H9 (cell line): ENCODE results near the gene ATP8B2. TPM values are rescaled to one million over a fixed set of nuclear protein-coding genes. Genes with fewer than 3 reads are reported as not detected.

ENCODE experiments used
- DNase-seq: peaks from one replicate; pipeline ENCODE4 v3.0.0-alpha.2; 2017
- H2AFZ ChIP-seq: one replicate; pipeline ENCODE4 v1.6.1; 2013; ENCODE audit warnings: mild to moderate bottlenecking, low read length, control low read depth, moderate library complexity
- H2AK5ac ChIP-seq: 2 replicates; pipeline ENCODE4 v1.6.1; 2013; ENCODE audit warnings: low read length, control low read depth, mixed read lengths; ENCODE audit not compliant: insufficient read length
- H2BK120ac ChIP-seq: one replicate; pipeline ENCODE4 v1.6.1; 2013; ENCODE audit warnings: low read depth, mild to moderate bottlenecking, low read length, control low read depth, inconsistent platforms; ENCODE audit not compliant: poor library complexity, severe bottlenecking
- H2BK12ac ChIP-seq: 2 replicates; pipeline ENCODE4 v1.6.1; 2013; ENCODE audit warnings: low read length, control low read depth, mixed read lengths, low read depth; ENCODE audit not compliant: insufficient read length
- H2BK15ac ChIP-seq: 2 replicates; pipeline ENCODE4 v1.6.1; 2013; ENCODE audit warnings: low read depth, low read length, control low read depth
- H2BK20ac ChIP-seq: one replicate; pipeline ENCODE4 v1.6.1; 2013; ENCODE audit warnings: low read depth, mild to moderate bottlenecking, low read length, control low read depth, inconsistent platforms; ENCODE audit not compliant: poor library complexity, severe bottlenecking
- H2BK5ac ChIP-seq: 2 replicates; pipeline ENCODE4 v1.6.1; 2013; ENCODE audit warnings: low read length, control low read depth, mixed read lengths; ENCODE audit not compliant: insufficient read length
- H3K14ac ChIP-seq: 2 replicates; pipeline ENCODE4 v1.6.1; 2013; ENCODE audit warnings: low read length, control low read depth; ENCODE audit not compliant: insufficient read depth
- H3K18ac ChIP-seq: 2 replicates; pipeline ENCODE4 v1.6.1; 2013; ENCODE audit warnings: low read depth, mild to moderate bottlenecking, mixed read lengths, low read length, control low read depth; ENCODE audit not compliant: insufficient read length
- H3K23ac ChIP-seq: 2 replicates; pipeline ENCODE4 v1.6.1; 2013; ENCODE audit warnings: low read length, control low read depth, mixed read lengths, low read depth; ENCODE audit not compliant: insufficient read length
- H3K23me2 ChIP-seq: 2 replicates; pipeline ENCODE4 v1.6.1; 2013; ENCODE audit warnings: low read depth, mild to moderate bottlenecking, mixed read lengths, low read length, control low read depth; ENCODE audit not compliant: insufficient read length, poor library complexity, severe bottlenecking
- H3K27ac ChIP-seq: 2 replicates; pipeline ENCODE4 v1.5.1; 2013; ENCODE audit warnings: low read length, control low read depth, mixed read lengths, low read depth; ENCODE audit not compliant: insufficient read length
- H3K27me3 ChIP-seq: 2 replicates; pipeline ENCODE4 v1.6.1; 2013; ENCODE audit warnings: low read length, control low read depth, inconsistent platforms; ENCODE audit not compliant: insufficient read depth
- H3K4ac ChIP-seq: 2 replicates; pipeline ENCODE4 v1.6.1; 2013; ENCODE audit warnings: low read depth, mild to moderate bottlenecking, control low read depth, inconsistent platforms, low read length, moderate library complexity
- H3K4me1 ChIP-seq: 2 replicates; pipeline ENCODE4 v1.6.1; 2013; ENCODE audit warnings: low read length, control low read depth, inconsistent platforms; ENCODE audit not compliant: insufficient read depth
- H3K4me2 ChIP-seq: 2 replicates; pipeline ENCODE4 v1.6.1; 2013; ENCODE audit warnings: low read length, control low read depth, mixed read lengths; ENCODE audit not compliant: insufficient read length, insufficient read depth
- H3K56ac ChIP-seq: 2 replicates; pipeline ENCODE4 v1.6.1; 2013; ENCODE audit warnings: low read depth, mild to moderate bottlenecking, mixed read lengths, low read length, control low read depth; ENCODE audit not compliant: insufficient read length
- H3K79me1 ChIP-seq: 2 replicates; pipeline ENCODE4 v1.6.1; 2013; ENCODE audit warnings: low read depth, mild to moderate bottlenecking, moderate library complexity, low read length, control low read depth, inconsistent platforms; ENCODE audit not compliant: insufficient read depth, poor library complexity, severe bottlenecking
- H3K79me2 ChIP-seq: 2 replicates; pipeline ENCODE4 v1.6.1; 2013; ENCODE audit warnings: low read length, control low read depth, inconsistent platforms; ENCODE audit not compliant: insufficient read depth
- H3K9ac ChIP-seq: 2 replicates; pipeline ENCODE4 v1.6.1; 2013; ENCODE audit warnings: low read length, control low read depth, mixed read lengths; ENCODE audit not compliant: insufficient read length; ENCODE audit errors: extremely low read depth
- H3K9me3 ChIP-seq: one replicate; pipeline ENCODE4 v1.6.1; 2013; ENCODE audit warnings: low read depth, low read length, inconsistent platforms; ENCODE audit not compliant: control insufficient read depth
- H3T11ph ChIP-seq: one replicate; pipeline ENCODE4 v1.6.1; 2013; ENCODE audit warnings: mild to moderate bottlenecking, low read length, control low read depth, inconsistent platforms
- H4K20me1 ChIP-seq: one replicate; pipeline ENCODE4 v1.6.1; 2013; ENCODE audit not compliant: control insufficient read depth, insufficient read length, insufficient read depth
- H4K5ac ChIP-seq: 2 replicates; pipeline ENCODE4 v1.6.1; 2013; ENCODE audit warnings: low read depth, mild to moderate bottlenecking, mixed read lengths, low read length, control low read depth; ENCODE audit not compliant: insufficient read length
- H4K8ac ChIP-seq: replicated peaks from 2 replicates; pipeline ENCODE4 v1.6.1; 2013; ENCODE audit warnings: low read length, control low read depth, mixed read lengths, low read depth; ENCODE audit not compliant: insufficient read length
- H4K91ac ChIP-seq: 2 replicates; pipeline ENCODE4 v1.6.1; 2013; ENCODE audit warnings: low read depth, mild to moderate bottlenecking, moderate library complexity, mixed read lengths, low read length, control low read depth; ENCODE audit not compliant: insufficient read length
- H3K27ac Mint-ChIP-seq, 3 experiments: 2 replicates in 2 of 3; 3 replicates in 1 of 3; pipeline ENCODE4 v1.8.0; 2020 to 2021; ENCODE audit warnings: mixed read lengths in 3 of 3, mild to moderate bottlenecking in 1 of 3, moderate library complexity in 1 of 3
- H3K27me3 Mint-ChIP-seq: 2 replicates; pipeline ENCODE4 v1.8.0; 2021; ENCODE audit warnings: low read depth, mild to moderate bottlenecking, moderate library complexity, mixed read lengths
- H3K36me3 Mint-ChIP-seq, 3 experiments: 2 replicates in 2 of 3; 3 replicates in 1 of 3; pipeline ENCODE4 v1.8.0; 2020 to 2021; ENCODE audit warnings: low read depth in 3 of 3, mixed read lengths in 3 of 3; ENCODE audit not compliant: insufficient read depth in 1 of 3
- H3K4me1 Mint-ChIP-seq, 2 experiments: 2 replicates each; pipeline ENCODE4 v1.8.0; 2020; ENCODE audit warnings: mixed read lengths in 2 of 2
- H3K4me3 Mint-ChIP-seq, 2 experiments: 2 replicates in 1 of 2; 3 replicates in 1 of 2; pipeline ENCODE4 v1.8.0; 2020 to 2021; ENCODE audit warnings: mild to moderate bottlenecking in 2 of 2, mixed read lengths in 2 of 2, moderate library complexity in 1 of 2
- H3K9me3 Mint-ChIP-seq, 2 experiments: 2 replicates in 1 of 2; 3 replicates in 1 of 2; pipeline ENCODE4 v1.8.0; 2020; ENCODE audit warnings: mild to moderate bottlenecking in 2 of 2, mixed read lengths in 2 of 2, moderate library complexity in 1 of 2
- WGBS: extraction: QIAGEN DNeasy Blood & Tissue Kit; methylation state at CpG from one replicate; pipeline ENCODE4 v1.1.7; 2013; ENCODE audit warnings: missing lambda C conversion rate, low lambda C conversion rate, mixed read lengths; ENCODE audit not compliant: insufficient read length; ENCODE audit errors: extremely low coverage; 5-methylcytosine and 5-hydroxymethylcytosine counted together
- total RNA-seq: library from RNA; stranded (reverse); gene quantifications from 2 replicates; pipeline ENCODE4 v1.2.1, GENCODE V29; 2021
- TF ChIP-seq, protein P1 (sequence below): fragments of 200-600 bp; sonication (generic); conservative IDR thresholded peaks from 3 replicates; pipeline ENCODE4 v1.8.0; 2021; ENCODE audit warnings: antibody characterized with exemption, mild to moderate bottlenecking

Gene ATP8B2
- total RNA-seq, 1 experiment from 2014 or later, result 37.6 TPM

DNA sequence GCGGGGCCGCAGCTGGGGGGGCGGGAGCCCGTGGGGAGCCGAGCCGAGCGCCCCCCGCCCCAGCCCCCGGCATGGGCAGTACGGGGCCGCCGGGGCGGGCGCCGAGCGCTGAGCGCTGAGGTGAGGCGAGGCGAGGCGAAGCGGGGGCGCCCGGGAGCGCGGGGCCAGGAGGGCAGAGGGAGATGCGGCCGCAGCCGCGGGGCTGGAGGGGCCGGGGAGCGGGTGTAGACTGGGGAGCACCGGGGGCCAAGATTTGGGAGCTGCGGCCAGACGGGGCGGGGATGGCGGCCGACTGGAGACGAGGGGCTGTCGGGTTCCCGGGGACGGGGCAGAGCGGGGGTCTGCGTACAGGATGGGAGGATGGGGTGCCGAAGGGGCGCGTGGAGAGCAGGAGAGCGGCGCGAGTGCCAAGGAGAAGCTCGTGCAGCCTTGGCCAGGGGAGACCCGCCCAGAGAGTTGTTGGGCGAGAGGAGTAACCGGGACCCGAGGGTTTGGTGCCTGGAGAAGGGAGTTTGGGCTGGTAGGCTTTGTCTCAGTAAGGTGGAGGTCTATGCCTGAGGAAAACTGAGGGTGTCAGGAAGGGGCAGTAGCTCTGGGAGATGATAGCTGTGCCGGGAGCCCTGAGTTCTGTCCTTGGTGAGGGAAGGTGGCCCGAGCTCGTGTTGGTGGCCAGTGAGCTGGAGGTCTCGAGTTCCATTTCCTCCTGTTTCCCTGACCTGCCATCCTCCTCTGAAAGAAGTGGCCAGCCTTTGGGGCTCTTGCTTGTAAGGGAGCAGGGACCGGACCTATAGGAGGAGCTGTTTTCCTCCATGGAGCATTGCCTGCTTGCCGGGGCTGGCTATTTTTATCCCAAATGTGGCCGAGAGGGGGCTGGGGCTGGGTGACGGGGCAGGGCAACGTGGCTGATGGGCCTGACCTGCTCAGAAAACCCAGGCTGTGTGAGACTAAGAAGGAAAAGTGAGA lies 539 bp downstream of the ATP8B2 start:
- TF ChIP-seq, protein P1, sequence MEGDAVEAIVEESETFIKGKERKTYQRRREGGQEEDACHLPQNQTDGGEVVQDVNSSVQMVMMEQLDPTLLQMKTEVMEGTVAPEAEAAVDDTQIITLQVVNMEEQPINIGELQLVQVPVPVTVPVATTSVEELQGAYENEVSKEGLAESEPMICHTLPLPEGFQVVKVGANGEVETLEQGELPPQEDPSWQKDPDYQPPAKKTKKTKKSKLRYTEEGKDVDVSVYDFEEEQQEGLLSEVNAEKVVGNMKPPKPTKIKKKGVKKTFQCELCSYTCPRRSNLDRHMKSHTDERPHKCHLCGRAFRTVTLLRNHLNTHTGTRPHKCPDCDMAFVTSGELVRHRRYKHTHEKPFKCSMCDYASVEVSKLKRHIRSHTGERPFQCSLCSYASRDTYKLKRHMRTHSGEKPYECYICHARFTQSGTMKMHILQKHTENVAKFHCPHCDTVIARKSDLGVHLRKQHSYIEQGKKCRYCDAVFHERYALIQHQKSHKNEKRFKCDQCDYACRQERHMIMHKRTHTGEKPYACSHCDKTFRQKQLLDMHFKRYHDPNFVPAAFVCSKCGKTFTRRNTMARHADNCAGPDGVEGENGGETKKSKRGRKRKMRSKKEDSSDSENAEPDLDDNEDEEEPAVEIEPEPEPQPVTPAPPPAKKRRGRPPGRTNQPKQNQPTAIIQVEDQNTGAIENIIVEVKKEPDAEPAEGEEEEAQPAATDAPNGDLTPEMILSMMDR, result peak; percentile 76
- no peak overlapping the region for H2BK15ac ChIP-seq
- no peaks in the 10 kb centered on the region for H3K9me3 Mint-ChIP-seq
- H4K20me1 ChIP-seq, result no peaks in the 10 kb centered on the region
- no peak overlapping the region for H4K5ac ChIP-seq
- H3K79me2 ChIP-seq, result peaks cover 2% of the 10 kb centered on the region; the same call in 1 of the 2 replicates
- H3K4ac ChIP-seq, result no peak overlapping the region
- H3K9ac ChIP-seq, result no peak overlapping the region
- no peak overlapping the region for H3K27ac ChIP-seq
- no peaks in the 10 kb centered on the region for H3K79me1 ChIP-seq
- peak overlapping the region; percentile 93 to 98 (median 96) for H3K27ac Mint-ChIP-seq
- H3K9me3 ChIP-seq, result no peaks in the 10 kb centered on the region
- no peak overlapping the region for H2BK120ac ChIP-seq
- peak overlapping the region; percentile 93 to 98 for H3K4me3 Mint-ChIP-seq
- no peak overlapping the region for H2BK20ac ChIP-seq
- no peak overlapping the region for H2AFZ ChIP-seq
- H3T11ph ChIP-seq, result no peak overlapping the region
- H3K4me1 ChIP-seq, result peaks cover 12% of the 10 kb centered on the region; the same call in 1 of the 2 replicates
- H2AK5ac ChIP-seq, result no peak overlapping the region
- no peak overlapping the region for H3K18ac ChIP-seq
- no peak overlapping the region for H3K23ac ChIP-seq
- H3K14ac ChIP-seq, result peak overlapping the region; percentile 75; the same call in 1 of the 2 replicates
- H3K27me3 ChIP-seq, result no peaks in the 10 kb centered on the region
- H3K56ac ChIP-seq, result no peak overlapping the region
- H3K36me3 Mint-ChIP-seq, result peaks cover 3 to 12% (median 11%) of the 10 kb centered on the region in 3 experiments
- H2BK5ac ChIP-seq, result no peak overlapping the region
- H4K91ac ChIP-seq, result no peak overlapping the region
- H3K4me1 Mint-ChIP-seq, result peaks cover 31 to 39% of the 10 kb centered on the region in 2 experiments
- H3K4me2 ChIP-seq, result peak overlapping the region; percentile 62
- no peak overlapping the region for H4K8ac ChIP-seq
- no peak overlapping the region for H2BK12ac ChIP-seq
- peaks cover 16% of the 10 kb centered on the region for H3K27me3 Mint-ChIP-seq
- H3K23me2 ChIP-seq, result peaks cover 16% of the 10 kb centered on the region
- no CpG with 5 or more reads among the region's 63 CpGs for WGBS
- peak; percentile 91 for DNase-seq
